AG10803 (cell line): ENCODE data around the gene LRRC3B.

Experiments
- DNase-seq: peaks from one replicate; pipeline ENCODE4 v3.0.0; 2010; ENCODE audit warnings: low read depth
- H3K4me3 ChIP-seq: 2 replicates; pipeline ENCODE4 v1.5.1; 2011; ENCODE audit warnings: mild to moderate bottlenecking, low read length, control low read depth
- TF ChIP-seq, protein P1 (sequence below): conservative IDR thresholded peaks from 2 replicates; pipeline ENCODE4 v1.5.1; 2011; ENCODE audit warnings: mild to moderate bottlenecking, low read length, control low read depth, inconsistent platforms

The LRRC3B gene

GRCh38 chr3:26681632-26682031 lies 59.1 kb downstream of the LRRC3B start:
- TF ChIP-seq, protein P1, sequence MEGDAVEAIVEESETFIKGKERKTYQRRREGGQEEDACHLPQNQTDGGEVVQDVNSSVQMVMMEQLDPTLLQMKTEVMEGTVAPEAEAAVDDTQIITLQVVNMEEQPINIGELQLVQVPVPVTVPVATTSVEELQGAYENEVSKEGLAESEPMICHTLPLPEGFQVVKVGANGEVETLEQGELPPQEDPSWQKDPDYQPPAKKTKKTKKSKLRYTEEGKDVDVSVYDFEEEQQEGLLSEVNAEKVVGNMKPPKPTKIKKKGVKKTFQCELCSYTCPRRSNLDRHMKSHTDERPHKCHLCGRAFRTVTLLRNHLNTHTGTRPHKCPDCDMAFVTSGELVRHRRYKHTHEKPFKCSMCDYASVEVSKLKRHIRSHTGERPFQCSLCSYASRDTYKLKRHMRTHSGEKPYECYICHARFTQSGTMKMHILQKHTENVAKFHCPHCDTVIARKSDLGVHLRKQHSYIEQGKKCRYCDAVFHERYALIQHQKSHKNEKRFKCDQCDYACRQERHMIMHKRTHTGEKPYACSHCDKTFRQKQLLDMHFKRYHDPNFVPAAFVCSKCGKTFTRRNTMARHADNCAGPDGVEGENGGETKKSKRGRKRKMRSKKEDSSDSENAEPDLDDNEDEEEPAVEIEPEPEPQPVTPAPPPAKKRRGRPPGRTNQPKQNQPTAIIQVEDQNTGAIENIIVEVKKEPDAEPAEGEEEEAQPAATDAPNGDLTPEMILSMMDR: no peak
- H3K4me3 ChIP-seq: no peak overlapping the region
- DNase-seq: no peak

DNA sequence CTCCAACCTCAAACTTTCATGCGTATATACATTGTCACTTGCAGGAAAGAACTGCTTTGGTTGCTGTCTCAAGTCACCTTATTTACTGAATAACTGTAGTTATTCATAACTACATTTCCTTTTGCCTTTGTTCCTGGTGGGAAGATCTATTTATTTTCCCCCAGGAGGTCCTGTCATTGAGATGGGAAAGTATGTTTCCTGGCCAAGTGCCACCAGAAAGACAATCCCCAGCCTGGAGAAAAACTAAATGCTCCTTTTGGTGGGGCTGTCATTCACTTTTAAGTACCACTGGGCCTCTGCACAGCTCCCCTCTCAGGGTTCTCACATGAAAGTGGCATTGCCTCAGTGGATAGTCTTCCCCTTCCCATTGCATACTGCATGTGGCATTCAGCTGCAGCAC lies 59.8 kb downstream of the LRRC3B start:
- no peak for DNase-seq
- no peak overlapping the region for H3K4me3 ChIP-seq
- TF ChIP-seq, protein P1: no peak

GRCh38 chr3:26683902-26684301 lies 61.3 kb downstream of the LRRC3B start:
- TF ChIP-seq, protein P1: no peak
- H3K4me3 ChIP-seq: no peak overlapping the region
- no peak for DNase-seq

DNA sequence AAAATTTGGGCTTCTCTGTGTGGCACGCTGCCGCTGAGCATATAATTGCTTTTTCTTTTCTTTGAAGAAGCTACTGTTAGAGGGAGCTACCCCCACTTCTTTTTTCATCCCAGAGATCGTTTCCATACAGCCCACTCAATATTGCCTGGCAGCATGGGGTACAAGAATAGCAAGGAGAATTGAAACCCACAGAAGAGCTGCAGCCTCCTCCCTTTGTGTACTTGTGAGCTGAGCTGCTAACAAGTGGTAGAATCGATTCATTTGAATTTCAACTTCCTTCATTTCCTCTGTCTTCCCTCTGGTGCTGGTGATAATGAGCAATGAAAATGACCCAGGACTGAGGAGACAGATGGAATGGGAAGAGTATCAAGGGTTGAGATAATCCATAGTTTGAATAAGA lies 64.9 kb downstream of the LRRC3B start:
- DNase-seq: no peak
- H3K4me3 ChIP-seq: no peak overlapping the region
- TF ChIP-seq, protein P1: no peak

GRCh38 chr3:26699553-26699952 lies 77.0 kb downstream of the LRRC3B start:
- DNase-seq: no peak
- TF ChIP-seq, protein P1: no peak
- H3K4me3 ChIP-seq: no peak overlapping the region

DNA sequence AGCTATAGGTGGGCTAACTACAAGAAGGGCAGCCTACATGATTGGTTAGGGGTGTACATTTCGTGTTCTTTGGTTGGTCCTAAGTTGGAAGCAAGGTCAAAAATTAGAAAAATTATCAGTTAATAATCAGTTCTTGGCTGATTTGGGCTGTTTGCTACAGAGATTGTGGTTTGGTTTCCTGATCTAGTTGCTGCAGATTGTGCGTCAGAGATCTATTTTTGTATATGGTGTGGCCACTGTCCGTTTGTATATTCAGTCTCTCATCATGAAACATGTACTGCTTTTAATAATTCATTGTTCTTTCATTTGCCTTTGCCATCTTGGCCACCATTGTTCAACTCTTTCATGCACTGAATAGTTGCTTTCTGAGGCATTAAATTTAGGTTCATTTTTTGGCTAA lies 80.9 kb downstream of the LRRC3B start:
- TF ChIP-seq, protein P1: no peak
- H3K4me3 ChIP-seq: no peak overlapping the region
- DNase-seq: no peak

- DNase-seq: no peak
- H3K4me3 ChIP-seq: no peak overlapping the region
- TF ChIP-seq, protein P1: no peak
Observed at GRCh38 chr3:26704736-26705135, 82.2 kb downstream of the LRRC3B start.
